AG09309 (cell line): Measurements from ENCODE around the gene PLSCR2.
"Not testable (repeated sequence)": the region's sequence is repeated elsewhere in the genome, so short reads cannot be mapped to it uniquely, and the experiment has no call there.

ENCODE experiments used
- DNase-seq: peaks from one replicate; pipeline ENCODE4 v3.0.0-alpha.2; 2010; ENCODE audit warnings: low read depth
- H3K4me3 ChIP-seq: 2 replicates; pipeline ENCODE4 v1.5.1; 2011; ENCODE audit warnings: mild to moderate bottlenecking, low read depth, low read length, moderate library complexity; ENCODE audit not compliant: control insufficient read depth
- TF ChIP-seq, protein P1 (sequence below): IDR thresholded peaks from 2 replicates; pipeline ENCODE4 v1.5.1; 2011; ENCODE audit warnings: mild to moderate bottlenecking, low read depth, low read length, inconsistent platforms; ENCODE audit not compliant: insufficient read depth, control insufficient read depth; ENCODE audit errors: missing control alignments

PLSCR2 gene

GRCh38 chr3:146454796-146455195 is 14.6 kb downstream of the PLSCR2 start:
- no peak overlapping the region for H3K4me3 ChIP-seq
- TF ChIP-seq, protein P1, sequence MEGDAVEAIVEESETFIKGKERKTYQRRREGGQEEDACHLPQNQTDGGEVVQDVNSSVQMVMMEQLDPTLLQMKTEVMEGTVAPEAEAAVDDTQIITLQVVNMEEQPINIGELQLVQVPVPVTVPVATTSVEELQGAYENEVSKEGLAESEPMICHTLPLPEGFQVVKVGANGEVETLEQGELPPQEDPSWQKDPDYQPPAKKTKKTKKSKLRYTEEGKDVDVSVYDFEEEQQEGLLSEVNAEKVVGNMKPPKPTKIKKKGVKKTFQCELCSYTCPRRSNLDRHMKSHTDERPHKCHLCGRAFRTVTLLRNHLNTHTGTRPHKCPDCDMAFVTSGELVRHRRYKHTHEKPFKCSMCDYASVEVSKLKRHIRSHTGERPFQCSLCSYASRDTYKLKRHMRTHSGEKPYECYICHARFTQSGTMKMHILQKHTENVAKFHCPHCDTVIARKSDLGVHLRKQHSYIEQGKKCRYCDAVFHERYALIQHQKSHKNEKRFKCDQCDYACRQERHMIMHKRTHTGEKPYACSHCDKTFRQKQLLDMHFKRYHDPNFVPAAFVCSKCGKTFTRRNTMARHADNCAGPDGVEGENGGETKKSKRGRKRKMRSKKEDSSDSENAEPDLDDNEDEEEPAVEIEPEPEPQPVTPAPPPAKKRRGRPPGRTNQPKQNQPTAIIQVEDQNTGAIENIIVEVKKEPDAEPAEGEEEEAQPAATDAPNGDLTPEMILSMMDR: no peak
- DNase-seq: no peak

DNA sequence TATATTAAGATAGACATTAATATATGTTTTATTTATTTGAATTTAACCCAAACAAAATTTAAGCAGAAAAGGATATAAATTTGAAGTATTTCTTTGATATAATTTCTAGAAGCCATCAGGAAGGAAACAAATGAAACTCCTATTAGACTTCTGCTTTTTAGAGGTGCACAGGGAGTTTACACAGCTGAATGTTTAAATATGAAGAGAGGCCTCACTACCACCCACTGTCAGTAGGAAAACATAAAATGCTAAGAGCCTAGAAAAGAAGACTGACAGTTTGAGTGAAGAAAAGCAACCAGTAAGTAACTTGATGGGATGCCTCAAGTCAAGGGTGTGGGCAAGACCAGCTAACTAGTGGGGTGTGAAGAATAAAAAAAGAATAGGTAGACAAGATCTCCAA is 19.7 kb downstream of the PLSCR2 start:
- DNase-seq: no peak

DNA sequence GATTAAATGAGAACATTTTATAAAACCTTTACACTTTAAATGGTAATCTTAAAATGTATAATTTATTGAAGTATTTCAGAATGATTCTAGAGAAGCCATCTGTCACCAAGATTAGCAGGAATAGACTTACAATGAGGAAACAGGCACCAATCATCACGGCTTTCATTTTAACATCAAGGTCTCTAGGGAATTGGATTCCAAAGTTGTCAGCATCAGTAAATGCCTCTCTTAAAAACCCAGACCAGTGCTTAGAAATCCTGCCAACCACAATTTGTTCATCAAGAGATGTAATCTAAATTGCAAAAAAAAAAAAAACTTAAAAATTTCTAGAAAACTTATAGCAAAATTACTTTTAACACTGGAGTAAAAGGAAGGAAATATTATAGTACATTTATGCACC is 20.3 kb downstream of the PLSCR2 start:
- TF ChIP-seq, protein P1: no peak
- H3K4me3 ChIP-seq: no peak overlapping the region
- no peak for DNase-seq

More for the DNA sequence above, 19.7 kb downstream of the PLSCR2 start:
- H3K4me3 ChIP-seq: no peak overlapping the region
- TF ChIP-seq, protein P1: no peak

- TF ChIP-seq, protein P1: no peak
- H3K4me3 ChIP-seq: no peak overlapping the region
- no peak for DNase-seq
Observed at GRCh38 chr3:146446026-146446425, 23.3 kb downstream of the PLSCR2 start.

DNA sequence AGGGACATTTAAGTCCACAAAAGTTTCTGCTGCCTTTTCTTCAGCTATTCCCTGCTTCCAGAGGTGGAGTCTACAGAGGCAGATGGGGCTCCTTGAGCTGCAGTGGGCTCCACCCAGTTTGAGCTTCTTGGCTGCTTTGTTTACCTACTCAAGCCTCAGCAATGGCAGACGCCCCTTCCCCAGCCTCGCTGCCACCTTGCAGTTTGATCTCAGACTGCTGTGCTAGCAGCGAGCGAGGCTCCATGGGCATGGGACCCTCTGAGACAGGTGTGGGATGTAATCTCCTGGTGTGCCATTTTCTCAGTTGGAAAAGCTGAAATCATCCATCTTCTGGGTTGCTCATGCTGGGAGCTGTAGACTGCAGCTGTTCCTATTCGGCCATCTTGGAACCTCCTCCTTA is 29.1 kb downstream of the PLSCR2 start:
- H3K4me3 ChIP-seq, DNase-seq: not testable (repeated sequence)

DNA sequence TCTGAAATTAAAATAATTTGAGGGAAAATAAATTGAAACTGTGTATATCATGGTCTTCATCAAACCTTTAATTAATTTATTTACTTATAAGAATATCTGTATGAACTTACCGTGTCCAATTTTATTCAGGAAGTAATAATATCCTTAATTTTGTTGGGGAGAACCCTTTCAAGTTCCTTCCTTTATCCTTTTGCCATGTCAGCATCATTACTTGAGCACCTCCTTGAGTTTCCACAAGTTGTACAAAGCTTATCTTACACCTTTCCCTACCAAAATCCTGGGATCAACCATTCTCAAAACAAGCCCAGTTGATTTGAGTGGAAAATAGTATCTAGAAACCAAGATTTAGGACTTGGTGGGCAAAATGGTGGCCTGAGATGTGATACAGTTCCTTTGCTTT is 37.3 kb downstream of the PLSCR2 start:
- DNase-seq: no peak
- TF ChIP-seq, protein P1: no peak
- no peak overlapping the region for H3K4me3 ChIP-seq

GRCh38 chr3:146431240-146431639 is 38.1 kb downstream of the PLSCR2 start:
- TF ChIP-seq, protein P1: no peak
- no peak for DNase-seq

More at GRCh38 chr3:146431240-146431639, 38.1 kb downstream of the PLSCR2 start:
- H3K4me3 ChIP-seq: no peak overlapping the region
